ENCODE data around the gene CDR2.

The CDR2 gene

DNA sequence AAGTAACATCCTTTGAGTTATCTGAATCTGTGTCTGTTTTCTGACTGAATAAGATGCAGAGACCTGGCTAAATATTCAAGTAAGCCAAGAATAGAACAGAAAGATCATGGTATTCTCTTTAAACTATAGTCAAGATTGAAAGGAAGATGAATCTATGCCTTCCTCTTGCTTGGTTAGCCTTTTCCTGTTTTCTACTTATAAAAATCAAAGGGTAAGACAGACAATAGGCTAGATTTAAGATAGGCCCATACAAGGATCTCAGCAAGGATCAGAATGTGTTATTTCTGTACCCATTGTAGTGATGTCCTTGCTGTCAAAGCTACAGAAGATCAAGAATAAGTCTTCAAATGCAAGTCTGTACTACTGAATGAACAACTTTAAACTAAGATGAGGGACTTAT is 7.0 kb upstream of the CDR2 start:
- CTCF ChIA-PET, result no interaction called here
- TF ChIP-seq CTCF (IDR thresholded peaks at IDR 0.05; ENCODE audit: control extremely low read depth, extremely low read depth, low read depth, missing control alignments), result no peak
- POLR2A ChIA-PET, result no interaction called here
- DNase-seq (ENCODE audit: extremely low spot score), result no peak

DNA sequence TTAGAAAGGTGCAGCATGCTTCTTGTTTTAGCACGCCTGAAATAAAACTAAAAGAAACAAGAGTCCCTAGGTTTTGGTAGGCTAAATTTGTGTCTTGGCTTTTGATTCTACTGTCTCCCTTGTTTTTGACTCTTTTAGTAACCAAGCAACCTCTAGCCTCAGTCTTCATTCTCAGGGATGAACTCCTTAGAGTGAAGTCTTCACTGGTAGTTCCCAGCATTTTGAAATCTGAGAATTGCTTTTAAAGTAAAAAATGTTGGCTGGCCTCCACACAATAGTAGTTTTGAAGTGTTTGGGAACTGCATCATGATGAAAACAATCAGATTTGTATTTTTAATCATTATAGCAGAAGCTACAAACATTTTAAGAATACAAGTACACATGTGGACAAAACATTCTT is 6.1 kb upstream of the CDR2 start:
- TF ChIP-seq CTCF (IDR thresholded peaks at IDR 0.05; ENCODE audit: control extremely low read depth, extremely low read depth, low read depth, missing control alignments), result no peak
- CTCF ChIA-PET, result no interaction called here
- POLR2A ChIA-PET, result no interaction called here
- DNase-seq (ENCODE audit: extremely low spot score), result no peak

GRCh38 chr16:22379656-22380055 is 5.2 kb upstream of the CDR2 start:
- POLR2A ChIA-PET, result no interaction called here
- no peak for TF ChIP-seq CTCF (IDR thresholded peaks at IDR 0.05; ENCODE audit: control extremely low read depth, extremely low read depth, low read depth, missing control alignments)
- DNase-seq (ENCODE audit: extremely low spot score), result no peak
- CTCF ChIA-PET, result no interaction called here

DNA sequence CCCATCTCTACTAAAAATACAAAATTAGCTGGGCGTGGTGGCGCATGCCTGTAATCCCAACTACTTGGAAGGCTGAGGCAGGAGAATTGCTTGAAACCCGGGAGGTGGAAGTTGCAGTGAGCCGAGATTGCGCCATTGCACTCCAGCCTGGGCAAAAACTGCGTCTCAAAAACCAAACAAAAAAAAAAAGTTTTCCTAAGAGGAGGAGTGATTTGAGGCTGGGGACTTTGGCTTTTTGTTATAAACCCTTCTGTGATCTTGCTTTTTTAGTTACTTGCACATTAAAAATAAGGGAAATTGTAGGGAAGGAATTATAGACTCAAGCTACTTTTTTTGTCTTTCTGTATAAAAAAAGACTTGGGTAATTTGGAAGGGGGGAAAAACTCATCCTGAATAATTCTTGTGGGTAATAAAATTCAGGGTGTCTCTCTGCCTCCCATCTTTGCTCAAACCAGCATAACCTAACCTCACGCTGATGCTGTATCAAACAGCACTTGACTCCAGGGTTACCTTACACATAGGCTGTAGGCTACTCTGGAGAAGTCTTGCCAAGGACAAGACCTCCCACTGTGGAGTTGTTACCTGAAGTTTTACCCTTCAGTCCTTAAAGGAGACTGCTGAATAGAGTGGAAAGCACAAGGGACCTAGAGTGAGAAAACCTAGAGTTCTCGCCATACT is 1.7 kb upstream of the CDR2 start:
- TF ChIP-seq CTCF (IDR thresholded peaks at IDR 0.05; ENCODE audit: control extremely low read depth, extremely low read depth, low read depth, missing control alignments), result no peak
- no peak for DNase-seq (ENCODE audit: extremely low spot score)
- ChIA-PET POLR2A (no interaction called here), CTCF (interaction anchor here (0.6 to 1.5 kb wide), 5 partner anchors 14 to 55 kb away, joined by 3 read pairs; no protein-coding TSS in a partner anchor)

GRCh38 chr16:22375117-22375962 is 921 bp upstream of the CDR2 start:
- ChIA-PET CTCF (interaction anchor here (0.6 to 1.5 kb wide), 7 partner anchors 9 to 54 kb away, joined by 3 read pairs; no protein-coding TSS in a partner anchor), POLR2A (interaction anchor here (0.6 to 1.1 kb wide), 2 partner anchors 16 to 33 kb away, joined by 3 read pairs; no protein-coding TSS in a partner anchor)
- DNase-seq (ENCODE audit: extremely low spot score), result no peak
- TF ChIP-seq CTCF (IDR thresholded peaks at IDR 0.05; ENCODE audit: control extremely low read depth, extremely low read depth, low read depth, missing control alignments), result no peak

DNA sequence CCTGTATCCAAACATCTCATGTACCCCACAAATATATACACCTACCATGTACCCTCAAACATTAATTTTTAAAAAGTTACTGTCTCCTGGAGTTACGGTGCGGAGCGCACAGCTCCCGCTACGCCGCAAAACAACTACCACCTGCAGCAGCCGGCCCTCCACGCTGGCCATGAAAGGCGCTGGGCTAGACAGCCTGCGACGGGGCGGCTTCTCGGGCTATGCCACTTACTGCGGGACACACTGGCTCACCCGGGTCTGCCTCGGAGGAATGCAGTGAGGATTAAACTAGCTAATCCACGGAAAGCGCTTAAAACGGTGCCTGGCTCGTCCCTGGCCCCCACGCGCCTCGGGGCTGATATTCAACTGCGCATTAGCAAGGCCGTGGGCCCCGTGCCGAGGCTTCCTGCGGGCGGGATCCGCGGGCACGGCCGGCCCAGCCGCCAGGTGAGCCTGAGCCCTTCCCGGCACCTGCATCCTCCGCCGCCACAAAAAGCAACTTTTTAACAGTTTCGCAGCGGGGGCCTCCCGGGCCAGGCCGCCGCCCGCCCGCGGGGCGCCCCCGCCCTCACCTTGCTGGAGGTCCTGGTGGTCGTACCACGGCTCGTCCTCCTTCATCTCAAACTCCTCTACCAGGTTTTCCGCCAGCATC is 633 bp downstream of the CDR2 start:
- ChIA-PET POLR2A (interaction anchor here (0.7 to 0.8 kb wide), 2 partner anchors 13 to 20 kb away, joined by 3 to 16 read pairs; no protein-coding TSS in a partner anchor), CTCF (interaction anchor here (0.8 to 2.3 kb wide), 5 partner anchors 12 to 53 kb away, joined by 3 to 7 read pairs (median 3); no protein-coding TSS in a partner anchor)
- DNase-seq (ENCODE audit: extremely low spot score), result peak; percentile 35
- no peak for TF ChIP-seq CTCF (IDR thresholded peaks at IDR 0.05; ENCODE audit: control extremely low read depth, extremely low read depth, low read depth, missing control alignments)

Measured in GM10248 (cell line).